ENCODE measurements around the gene RPLP1.

- TF ChIP-seq CTCF (optimal IDR thresholded peaks at IDR 0.05 in 1 of 3, IDR thresholded peaks at IDR 0.05 in 1 of 3, conservative IDR thresholded peaks at IDR 0.05 in 1 of 3; ENCODE audit: extremely low read depth in 1 of 3, insufficient read depth in 2 of 3, low read length in 3 of 3) (no peak), EZH2 (IDR thresholded peaks at IDR 0.05; ENCODE audit: low read length) (no peak)
Measured at GRCh38 chr15:69451951-69452691, 497 bp upstream of the RPLP1 start.
